GM12878 (cell line): ENCODE results near the gene PLXNA4. TPM values are rescaled to one million over a fixed set of nuclear protein-coding genes. Genes with fewer than 3 reads are reported as not detected.

ENCODE experiments used
- ATAC-seq: fragments of 200-7000 bp; cut with Tn5 transposase; 3 replicates; pipeline ENCODE4 v1.9.1; 2020; ENCODE audit warnings: mild to moderate bottlenecking, moderate library complexity
- BruUV-seq: library from RNA; stranded (reverse); fragments of 400-500 nt; replicated peaks from 2 replicates; lab custom pipeline; 2021; lab: Mats Ljungman, UMichigan
- CTCF ChIA-PET: fragments of 300-600 bp; sonication (Branson Sonifier 250); formaldehyde crosslinking; extraction: SDS; loops from one replicate; lab custom pipeline; 2021; ENCODE audit warnings: inconsistent platforms; lab: Yijun Ruan, JAX
- POLR2A ChIA-PET: fragments of 350-600 bp; formaldehyde crosslinking; extraction: SDS; loops from one replicate; lab custom pipeline; 2021; ENCODE audit warnings: inconsistent platforms; lab: Charles Lee
- RAD21 ChIA-PET: fragments of 300-600 bp; sonication (Branson Sonifier 250); formaldehyde crosslinking; loops from one replicate; lab custom pipeline; 2023; ENCODE audit warnings: antibody characterized with exemption; ENCODE audit not compliant: unreplicated experiment; lab: Charles Lee
- SMC1A ChIA-PET: fragments of 300-600 bp; sonication (Branson Sonifier 250); formaldehyde crosslinking; loops from one replicate; lab custom pipeline; 2023; ENCODE audit not compliant: unreplicated experiment, uncharacterized antibody; lab: Charles Lee
- DNase-seq: peaks from one replicate; pipeline ENCODE4 v3.0.0-alpha.2; 2011; ENCODE audit warnings: low read depth, low spot score
- FAIRE-seq: peaks from 3 replicates; lab custom pipeline; 2011; peaks lifted over from hg19 to GRCh38; lab: Jason Lieb, UNC
- H2AFZ ChIP-seq: 2 replicates; pipeline ENCODE4 v1.6.0; 2011; ENCODE audit warnings: low read depth, low read length, control low read depth; ENCODE audit not compliant: control insufficient read depth
- H3K27ac ChIP-seq: 2 replicates; pipeline ENCODE4 v1.5.1; 2011; ENCODE audit warnings: control low read depth; ENCODE audit not compliant: control insufficient read depth, insufficient read depth
- H3K27me3 ChIP-seq, 2 experiments: replicated peaks in 1 of 2; 2 replicates each; pipeline versions ENCODE4 v1.6.0 to v1.6.1; 2011; ENCODE audit warnings: low read length in 1 of 2; ENCODE audit not compliant: control insufficient read depth in 2 of 2, insufficient read depth in 2 of 2
- H3K36me3 ChIP-seq, 2 experiments: 2 replicates each; pipeline ENCODE4 v1.5.1; 2011; ENCODE audit warnings: low read length in 1 of 2; ENCODE audit not compliant: control insufficient read depth in 2 of 2, insufficient read depth in 2 of 2
- H3K4me1 ChIP-seq: 2 replicates; pipeline ENCODE4 v1.6.1; 2011; ENCODE audit warnings: mild to moderate bottlenecking, low read length, moderate library complexity, mixed read lengths; ENCODE audit not compliant: control insufficient read depth, insufficient read depth
- H3K4me2 ChIP-seq: 2 replicates; pipeline ENCODE4 v1.6.0; 2011; ENCODE audit warnings: control low read depth; ENCODE audit not compliant: control insufficient read depth, insufficient read depth
- H3K4me3 ChIP-seq: fragments of 200-600 bp; sonication (generic); 2 replicates; pipeline ENCODE4 v1.5.1; 2016
- H3K79me2 ChIP-seq: 2 replicates; pipeline ENCODE4 v1.6.0; 2011; ENCODE audit warnings: low read length; ENCODE audit not compliant: control insufficient read depth, insufficient read depth
- H3K9ac ChIP-seq: 2 replicates; pipeline ENCODE4 v1.8.0; 2011; ENCODE audit warnings: low read length, control low read depth, mixed read lengths; ENCODE audit not compliant: control insufficient read depth, insufficient read depth
- H3K9me3 ChIP-seq: replicated peaks from 3 replicates; pipeline ENCODE4 v1.5.1; 2011; ENCODE audit warnings: mild to moderate bottlenecking, low read length; ENCODE audit not compliant: control insufficient read depth, insufficient read depth
- H4K20me1 ChIP-seq: 2 replicates; pipeline ENCODE4 v1.6.0; 2011; ENCODE audit not compliant: control insufficient read depth, insufficient read depth
- ASH2L ChIP-seq: fragments of 300-600, 200-600 bp; sonication (generic); IDR thresholded peaks from 2 replicates; pipeline ENCODE4 v1.6.1; 2017; ENCODE audit warnings: low read depth, mild to moderate bottlenecking, borderline replicate concordance
- CBX5 ChIP-seq: sonication (generic); IDR thresholded peaks from 2 replicates; pipeline ENCODE4 v1.6.1; 2016; ENCODE audit warnings: low read depth, moderate library complexity, mild to moderate bottlenecking, inconsistent platforms
- CHD1 ChIP-seq: IDR thresholded peaks from 2 replicates; pipeline ENCODE4 v1.6.1; 2012; ENCODE audit warnings: low read depth, low read length, improper control_type of control experiment
- EGR1 ChIP-seq, 2 experiments: IDR thresholded peaks; 1 replicate in 1 of 2; 2 replicates in 1 of 2; pipeline ENCODE4 v1.6.1; 2011 to 2012; ENCODE audit warnings: low read depth in 2 of 2, low read length in 2 of 2, borderline replicate concordance in 1 of 2, mild to moderate bottlenecking in 1 of 2, moderate library complexity in 1 of 2
- HDGF ChIP-seq: fragments of 450-650 bp; IDR thresholded peaks from 2 replicates; pipeline ENCODE4 v1.6.1; 2016; ENCODE audit warnings: antibody characterized with exemption
- JUNB ChIP-seq: IDR thresholded peaks from 2 replicates; pipeline ENCODE4 v1.6.1; 2016; ENCODE audit warnings: antibody characterized with exemption, mild to moderate bottlenecking
- RB1 ChIP-seq: fragments of 450-650 bp; formaldehyde crosslinking; IDR thresholded peaks from 2 replicates; pipeline ENCODE4 v1.6.1; 2017; ENCODE audit warnings: mild to moderate bottlenecking, borderline replicate concordance
- SUPT20H ChIP-seq: IDR thresholded peaks from 2 replicates; pipeline ENCODE4 v1.6.1; 2011; ENCODE audit warnings: low read depth, mild to moderate bottlenecking, low read length, moderate library complexity, borderline replicate concordance; ENCODE audit not compliant: control insufficient read depth
- ZBTB4 ChIP-seq: fragments of 450-650 bp; formaldehyde crosslinking; IDR thresholded peaks from 2 replicates; pipeline ENCODE4 v1.4.0; 2022; ENCODE audit warnings: mild to moderate bottlenecking, moderate library complexity
- ZNF217 ChIP-seq: fragments of 450-650 bp; IDR thresholded peaks from 2 replicates; pipeline ENCODE4 v1.6.1; 2017; ENCODE audit warnings: antibody characterized with exemption, mild to moderate bottlenecking
- WGBS: methylation state at CpG from one replicate; pipeline ENCODE4 v1.1.6; 2016; ENCODE audit warnings: low lambda C conversion rate; ENCODE audit not compliant: insufficient replicate concordance, insufficient coverage; ENCODE audit errors: missing lambda C conversion rate; 5-methylcytosine and 5-hydroxymethylcytosine counted together
- in situ Hi-C: fragments of 300-500 bp; cut with MboI; formaldehyde crosslinking; loops from 9 replicates; pipeline ENCODE4 v1.14.3; 2018; ENCODE audit warnings: mixed read lengths
- intact Hi-C: fragments of 100-400 bp; cut with micrococcal nuclease; formaldehyde crosslinking; loops from one replicate; pipeline ENCODE4 v1.14.2; 2022; ENCODE audit not compliant: unreplicated experiment
- polyA plus RNA-seq, 11 experiments: library from polyadenylated mRNA; depleted of rRNA in 4 of 11; unstranded in 6 of 11; stranded (reverse) in 5 of 11; fragments of >200 nt; fragmentation: Nextera tagmentation in 4 of 11; fragmentation: Illumina TruSeq in 1 of 11; extraction: Ambion mirVana in 4 of 11; extraction: Trizol in 1 of 11; gene quantifications; 1 replicate in 1 of 11; 2 replicates in 10 of 11; pipeline versions ENCODE4 v1.2.1 to v1.2.3, GENCODE V29; 2011 to 2016; ENCODE audit warnings: inconsistent platforms in 2 of 11, missing spikeins in 2 of 11, low read depth in 1 of 11
- total RNA-seq, 4 experiments: library from RNA; depleted of rRNA in 3 of 4; stranded (reverse); fragments of >200 nt in 3 of 4; fragmentation: Illumina TruSeq in 1 of 4; extraction: Trizol in 1 of 4; gene quantifications; 2 replicates each; pipeline versions ENCODE4 v1.2.1 to v1.2.3, GENCODE V29; 2013 to 2021

PLXNA4 gene
- total and polyA plus RNA-seq, 10 of the 15 experiments (the other 5 are each of a cell fraction or from before 2014, with no cell fraction given) = 0.03 TPM; not detected in 9

- no peak for ATAC-seq
- Histone ChIP-seq H3K27ac (no peak overlapping the region), H3K4me1 (no peaks in the 10 kb centered on the region), H3K9me3 (no peaks in the 10 kb centered on the region), H3K79me2 (no peaks in the 10 kb centered on the region), H2AFZ (no peak overlapping the region), H3K27me3 (peaks cover 0 to 3% of the 10 kb centered on the region in 2 experiments; a peak in 2 of 4 replicates), H4K20me1 (no peaks in the 10 kb centered on the region), H3K36me3 (no peaks in the 10 kb centered on the region), H3K9ac (no peak overlapping the region), H3K4me3 (no peak overlapping the region), H3K4me2 (no peak overlapping the region)
- ChIA-PET SMC1A (no interaction called here), POLR2A (no interaction called here), RAD21 (no interaction called here), CTCF (interaction anchor here (1.3 kb wide), 1 partner anchor 243 kb away, joined by 3 read pairs; no protein-coding TSS in a partner anchor)
- no peak for FAIRE-seq
- in situ Hi-C loops = no loop called here
- no peak for DNase-seq
- BruUV-seq = no TSS peak
- no peak for TF ChIP-seq HDGF
- TF ChIP-seq CBX5 = no peak
- TF ChIP-seq EGR1 (IDR thresholded peaks at IDR 0.05; ENCODE audit: borderline replicate concordance in 1 of 2, low read depth in 2 of 2, low read length in 2 of 2) = no peak
- TF ChIP-seq RB1 = no peak
- no peak for TF ChIP-seq JUNB
- no peak for TF ChIP-seq ZBTB4 (CRISPR knock-in tag)
- no peak for TF ChIP-seq SUPT20H
- no peak for TF ChIP-seq ZNF217
- TF ChIP-seq CHD1 = no peak
- TF ChIP-seq ASH2L = no peak
- intact Hi-C loops = no loop called here
- 46% methylated on average over 4 of the region's 4 CpGs for WGBS
Observed at GRCh38 chr7:132337450-132338080, 238.7 kb downstream of the PLXNA4 start.
